ENCODE data around the gene FLYWCH2. TPM values are rescaled to one million over a fixed set of nuclear protein-coding genes. Genes with fewer than 3 reads are reported as not detected.

The FLYWCH2 gene
- total and polyA plus RNA-seq, 2 of the 8 experiments (the other 6 are each of a cell fraction or from before 2014, with no cell fraction given): 16.4 to 30.7 TPM

DNA sequence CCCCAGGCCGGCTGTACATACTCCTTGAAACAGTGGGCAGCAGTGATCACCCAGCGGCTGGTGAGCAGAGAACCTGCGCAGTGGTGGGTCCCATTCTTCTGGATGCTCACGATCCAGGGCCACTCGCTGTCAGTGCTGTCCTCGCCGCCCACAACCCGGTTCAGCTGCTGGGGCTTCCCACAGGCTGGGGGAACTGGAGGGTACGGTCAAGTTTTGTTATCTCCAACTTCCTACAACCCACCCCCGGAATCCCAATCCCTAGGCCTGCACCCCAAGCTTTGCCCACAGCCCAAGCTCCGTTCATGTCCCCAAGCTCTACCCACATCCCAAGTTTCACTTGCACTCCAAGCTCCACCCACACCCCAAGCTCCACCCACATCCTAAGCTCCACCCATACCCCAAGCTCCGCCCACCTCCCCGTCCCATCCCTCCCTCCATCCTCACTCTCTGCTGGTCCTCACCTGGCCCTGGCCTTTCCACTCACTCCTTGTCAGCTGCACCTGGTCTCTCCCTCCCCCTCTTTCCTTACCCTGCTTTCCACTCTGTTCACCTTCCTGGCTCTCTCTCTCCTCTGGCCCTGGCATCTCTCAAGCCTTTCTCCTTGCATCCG lies 26.8 kb upstream of the FLYWCH2 start (continued):
- TF ChIP-seq, protein P1, sequence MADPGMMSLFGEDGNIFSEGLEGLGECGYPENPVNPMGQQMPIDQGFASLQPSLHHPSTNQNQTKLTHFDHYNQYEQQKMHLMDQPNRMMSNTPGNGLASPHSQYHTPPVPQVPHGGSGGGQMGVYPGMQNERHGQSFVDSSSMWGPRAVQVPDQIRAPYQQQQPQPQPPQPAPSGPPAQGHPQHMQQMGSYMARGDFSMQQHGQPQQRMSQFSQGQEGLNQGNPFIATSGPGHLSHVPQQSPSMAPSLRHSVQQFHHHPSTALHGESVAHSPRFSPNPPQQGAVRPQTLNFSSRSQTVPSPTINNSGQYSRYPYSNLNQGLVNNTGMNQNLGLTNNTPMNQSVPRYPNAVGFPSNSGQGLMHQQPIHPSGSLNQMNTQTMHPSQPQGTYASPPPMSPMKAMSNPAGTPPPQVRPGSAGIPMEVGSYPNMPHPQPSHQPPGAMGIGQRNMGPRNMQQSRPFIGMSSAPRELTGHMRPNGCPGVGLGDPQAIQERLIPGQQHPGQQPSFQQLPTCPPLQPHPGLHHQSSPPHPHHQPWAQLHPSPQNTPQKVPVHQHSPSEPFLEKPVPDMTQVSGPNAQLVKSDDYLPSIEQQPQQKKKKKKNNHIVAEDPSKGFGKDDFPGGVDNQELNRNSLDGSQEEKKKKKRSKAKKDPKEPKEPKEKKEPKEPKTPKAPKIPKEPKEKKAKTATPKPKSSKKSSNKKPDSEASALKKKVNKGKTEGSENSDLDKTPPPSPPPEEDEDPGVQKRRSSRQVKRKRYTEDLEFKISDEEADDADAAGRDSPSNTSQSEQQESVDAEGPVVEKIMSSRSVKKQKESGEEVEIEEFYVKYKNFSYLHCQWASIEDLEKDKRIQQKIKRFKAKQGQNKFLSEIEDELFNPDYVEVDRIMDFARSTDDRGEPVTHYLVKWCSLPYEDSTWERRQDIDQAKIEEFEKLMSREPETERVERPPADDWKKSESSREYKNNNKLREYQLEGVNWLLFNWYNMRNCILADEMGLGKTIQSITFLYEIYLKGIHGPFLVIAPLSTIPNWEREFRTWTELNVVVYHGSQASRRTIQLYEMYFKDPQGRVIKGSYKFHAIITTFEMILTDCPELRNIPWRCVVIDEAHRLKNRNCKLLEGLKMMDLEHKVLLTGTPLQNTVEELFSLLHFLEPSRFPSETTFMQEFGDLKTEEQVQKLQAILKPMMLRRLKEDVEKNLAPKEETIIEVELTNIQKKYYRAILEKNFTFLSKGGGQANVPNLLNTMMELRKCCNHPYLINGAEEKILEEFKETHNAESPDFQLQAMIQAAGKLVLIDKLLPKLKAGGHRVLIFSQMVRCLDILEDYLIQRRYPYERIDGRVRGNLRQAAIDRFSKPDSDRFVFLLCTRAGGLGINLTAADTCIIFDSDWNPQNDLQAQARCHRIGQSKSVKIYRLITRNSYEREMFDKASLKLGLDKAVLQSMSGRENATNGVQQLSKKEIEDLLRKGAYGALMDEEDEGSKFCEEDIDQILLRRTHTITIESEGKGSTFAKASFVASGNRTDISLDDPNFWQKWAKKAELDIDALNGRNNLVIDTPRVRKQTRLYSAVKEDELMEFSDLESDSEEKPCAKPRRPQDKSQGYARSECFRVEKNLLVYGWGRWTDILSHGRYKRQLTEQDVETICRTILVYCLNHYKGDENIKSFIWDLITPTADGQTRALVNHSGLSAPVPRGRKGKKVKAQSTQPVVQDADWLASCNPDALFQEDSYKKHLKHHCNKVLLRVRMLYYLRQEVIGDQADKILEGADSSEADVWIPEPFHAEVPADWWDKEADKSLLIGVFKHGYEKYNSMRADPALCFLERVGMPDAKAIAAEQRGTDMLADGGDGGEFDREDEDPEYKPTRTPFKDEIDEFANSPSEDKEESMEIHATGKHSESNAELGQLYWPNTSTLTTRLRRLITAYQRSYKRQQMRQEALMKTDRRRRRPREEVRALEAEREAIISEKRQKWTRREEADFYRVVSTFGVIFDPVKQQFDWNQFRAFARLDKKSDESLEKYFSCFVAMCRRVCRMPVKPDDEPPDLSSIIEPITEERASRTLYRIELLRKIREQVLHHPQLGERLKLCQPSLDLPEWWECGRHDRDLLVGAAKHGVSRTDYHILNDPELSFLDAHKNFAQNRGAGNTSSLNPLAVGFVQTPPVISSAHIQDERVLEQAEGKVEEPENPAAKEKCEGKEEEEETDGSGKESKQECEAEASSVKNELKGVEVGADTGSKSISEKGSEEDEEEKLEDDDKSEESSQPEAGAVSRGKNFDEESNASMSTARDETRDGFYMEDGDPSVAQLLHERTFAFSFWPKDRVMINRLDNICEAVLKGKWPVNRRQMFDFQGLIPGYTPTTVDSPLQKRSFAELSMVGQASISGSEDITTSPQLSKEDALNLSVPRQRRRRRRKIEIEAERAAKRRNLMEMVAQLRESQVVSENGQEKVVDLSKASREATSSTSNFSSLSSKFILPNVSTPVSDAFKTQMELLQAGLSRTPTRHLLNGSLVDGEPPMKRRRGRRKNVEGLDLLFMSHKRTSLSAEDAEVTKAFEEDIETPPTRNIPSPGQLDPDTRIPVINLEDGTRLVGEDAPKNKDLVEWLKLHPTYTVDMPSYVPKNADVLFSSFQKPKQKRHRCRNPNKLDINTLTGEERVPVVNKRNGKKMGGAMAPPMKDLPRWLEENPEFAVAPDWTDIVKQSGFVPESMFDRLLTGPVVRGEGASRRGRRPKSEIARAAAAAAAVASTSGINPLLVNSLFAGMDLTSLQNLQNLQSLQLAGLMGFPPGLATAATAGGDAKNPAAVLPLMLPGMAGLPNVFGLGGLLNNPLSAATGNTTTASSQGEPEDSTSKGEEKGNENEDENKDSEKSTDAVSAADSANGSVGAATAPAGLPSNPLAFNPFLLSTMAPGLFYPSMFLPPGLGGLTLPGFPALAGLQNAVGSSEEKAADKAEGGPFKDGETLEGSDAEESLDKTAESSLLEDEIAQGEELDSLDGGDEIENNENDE (IDR thresholded peaks at IDR 0.05; ENCODE audit: insufficient replicate concordance, low read length): no peak
- TF ChIP-seq EZH2 (IDR thresholded peaks at IDR 0.05; ENCODE audit: low read depth, low read length, severe bottlenecking) (no peak), ZNF274 (IDR thresholded peaks at IDR 0.05; ENCODE audit: borderline replicate concordance, extremely low read depth, low read length) (no peak), JUN (IDR thresholded peaks at IDR 0.05; ENCODE audit: low read depth, low read length) (no peak)
